ENCODE results near the gene FAM184B. TPM values are rescaled to one million over a fixed set of nuclear protein-coding genes. Genes with fewer than 3 reads are reported as not detected.

The FAM184B gene
- polyA plus RNA-seq, 1 donor from 2014 or later: 0.10 TPM

GRCh38 chr4:17695341-17695740, 86.1 kb downstream of the FAM184B start:
- Histone ChIP-seq H3K9me3 (ENCODE audit: low read length) (no peaks in the 10 kb centered on the region), H3K4me2 (ENCODE audit: low read length) (no peak overlapping the region), H3K79me2 (replicated peaks; ENCODE audit: insufficient read depth, low read length) (no peaks in the 10 kb centered on the region), H3K27me3 (ENCODE audit: insufficient read depth, low read depth, low read length) (no peaks in the 10 kb centered on the region), H3F3A (ENCODE audit: insufficient read depth, low read length, poor library complexity, severe bottlenecking) (no peaks in the 10 kb centered on the region), H2AFZ (ENCODE audit: low read depth, low read length) (no peak overlapping the region), H4K20me1 (ENCODE audit: insufficient read depth) (no peaks in the 10 kb centered on the region), H3K4me3 (ENCODE audit: low read length) (no peak overlapping the region), H3K9ac (ENCODE audit: low read length) (no peak overlapping the region), H3K9me2 (ENCODE audit: insufficient read depth, low read length) (no peaks in the 10 kb centered on the region), H3K36me3 (ENCODE audit: insufficient read depth, low read length) (no peaks in the 10 kb centered on the region), H3K27ac (ENCODE audit: low read length) (no peak overlapping the region)
- TF ChIP-seq MXI1 (conservative IDR thresholded peaks at IDR 0.05; ENCODE audit: poor library complexity, severe bottlenecking) (no peak), REST (IDR thresholded peaks at IDR 0.05; ENCODE audit: borderline replicate concordance) (no peak), CTCF (IDR thresholded peaks at IDR 0.05; ENCODE audit: poor library complexity, severe bottlenecking) (no peak), SMC3 (conservative IDR thresholded peaks at IDR 0.05; ENCODE audit: poor library complexity) (no peak), EP300 (conservative IDR thresholded peaks at IDR 0.05; ENCODE audit: poor library complexity, severe bottlenecking) (no peak), POLR2AphosphoS5 (IDR thresholded peaks at IDR 0.05) (no peak), RAD21 (conservative IDR thresholded peaks at IDR 0.05) (no peak)

- no peaks in the 10 kb centered on the region for H3K9me3 ChIP-seq (ENCODE audit: low read length)
- no peaks in the 10 kb centered on the region for H3K27me3 ChIP-seq (ENCODE audit: insufficient read depth, low read depth, low read length)
- H3K4me2 ChIP-seq (ENCODE audit: low read length): no peak overlapping the region
- no peaks in the 10 kb centered on the region for H3F3A ChIP-seq (ENCODE audit: insufficient read depth, low read length, poor library complexity, severe bottlenecking)
- H3K36me3 ChIP-seq (ENCODE audit: insufficient read depth, low read length): no peaks in the 10 kb centered on the region
- H3K9me2 ChIP-seq (ENCODE audit: insufficient read depth, low read length): no peaks in the 10 kb centered on the region
- no peak overlapping the region for H3K9ac ChIP-seq (ENCODE audit: low read length)
- H3K27ac ChIP-seq (ENCODE audit: low read length): no peak overlapping the region
- no peaks in the 10 kb centered on the region for H3K79me2 ChIP-seq (replicated peaks; ENCODE audit: insufficient read depth, low read length)
- no peak for TF ChIP-seq TAF1 (IDR thresholded peaks at IDR 0.05; ENCODE audit: low read depth)
- H3K4me3 ChIP-seq (ENCODE audit: low read length): no peak overlapping the region
- H4K20me1 ChIP-seq (ENCODE audit: insufficient read depth): no peaks in the 10 kb centered on the region
- no peak overlapping the region for H2AFZ ChIP-seq (ENCODE audit: low read depth, low read length)
Measured at GRCh38 chr4:17694552-17694951, 86.9 kb downstream of the FAM184B start.

- H4K20me1 ChIP-seq (ENCODE audit: insufficient read depth): no peaks in the 10 kb centered on the region
- no peak overlapping the region for H3K9ac ChIP-seq (ENCODE audit: low read length)
- TF ChIP-seq EP300 (conservative IDR thresholded peaks at IDR 0.05; ENCODE audit: poor library complexity, severe bottlenecking) (no peak), CTCF (IDR thresholded peaks at IDR 0.05; ENCODE audit: poor library complexity, severe bottlenecking) (no peak), EZH2 (IDR thresholded peaks at IDR 0.05; ENCODE audit: borderline replicate concordance, insufficient read depth, low read length, poor library complexity, severe bottlenecking) (no peak), MXI1 (conservative IDR thresholded peaks at IDR 0.05; ENCODE audit: poor library complexity, severe bottlenecking) (no peak), POLR2AphosphoS5 (IDR thresholded peaks at IDR 0.05) (no peak), REST (IDR thresholded peaks at IDR 0.05; ENCODE audit: borderline replicate concordance) (no peak), SMC3 (conservative IDR thresholded peaks at IDR 0.05; ENCODE audit: poor library complexity) (no peak), RAD21 (conservative IDR thresholded peaks at IDR 0.05) (no peak), TAF1 (IDR thresholded peaks at IDR 0.05; ENCODE audit: low read depth) (no peak)
- no peaks in the 10 kb centered on the region for H3K9me3 ChIP-seq (ENCODE audit: low read length)
- no peaks in the 10 kb centered on the region for H3K79me2 ChIP-seq (replicated peaks; ENCODE audit: insufficient read depth, low read length)
- H3K36me3 ChIP-seq (ENCODE audit: insufficient read depth, low read length): no peaks in the 10 kb centered on the region
- H3K4me3 ChIP-seq (ENCODE audit: low read length): no peak overlapping the region
- no peaks in the 10 kb centered on the region for H3K27me3 ChIP-seq (ENCODE audit: insufficient read depth, low read depth, low read length)
- no peaks in the 10 kb centered on the region for H3F3A ChIP-seq (ENCODE audit: insufficient read depth, low read length, poor library complexity, severe bottlenecking)
- no peak overlapping the region for H3K4me2 ChIP-seq (ENCODE audit: low read length)
- H3K27ac ChIP-seq (ENCODE audit: low read length): no peak overlapping the region
- H2AFZ ChIP-seq (ENCODE audit: low read depth, low read length): no peak overlapping the region
- H3K9me2 ChIP-seq (ENCODE audit: insufficient read depth, low read length): no peaks in the 10 kb centered on the region
Measured at GRCh38 chr4:17690898-17691297, 90.5 kb downstream of the FAM184B start.

Measured in neural cell (in vitro differentiated cells).